ENCODE results near the gene ICOS. TPM values are rescaled to one million over a fixed set of nuclear protein-coding genes. Genes with fewer than 3 reads are reported as not detected.

The ICOS gene
- total RNA-seq, 4 donors from 2014 or later: 0.48 to 0.85 (median 0.76) TPM; not detected in 1

DNA sequence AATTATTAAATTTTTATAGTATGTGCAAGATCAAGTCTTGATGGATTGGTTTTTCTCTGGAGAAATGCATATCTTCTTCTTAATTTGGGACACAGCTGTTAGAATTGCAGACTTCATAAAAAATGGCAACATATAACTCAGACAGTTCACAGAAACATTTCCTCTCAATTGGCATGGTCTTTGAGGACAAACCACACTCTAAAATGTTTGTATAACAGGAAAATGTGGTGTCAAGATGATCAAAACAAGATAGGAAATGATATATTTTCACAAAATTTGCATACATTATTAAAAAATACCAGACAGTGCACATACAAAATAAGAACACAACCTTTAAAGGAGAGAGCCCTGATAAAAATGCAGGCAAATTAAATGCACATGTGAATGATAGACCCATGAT, 63.9 kb downstream of the ICOS start:
- no peaks in the 10 kb centered on the region for H3K9me3 ChIP-seq
- no peak overlapping the region for H3K4me3 ChIP-seq
- H3K27ac ChIP-seq: no peak overlapping the region
- no peaks in the 10 kb centered on the region for H3K36me3 ChIP-seq
- H3K27me3 ChIP-seq: no peaks in the 10 kb centered on the region
- TF ChIP-seq, protein P1, sequence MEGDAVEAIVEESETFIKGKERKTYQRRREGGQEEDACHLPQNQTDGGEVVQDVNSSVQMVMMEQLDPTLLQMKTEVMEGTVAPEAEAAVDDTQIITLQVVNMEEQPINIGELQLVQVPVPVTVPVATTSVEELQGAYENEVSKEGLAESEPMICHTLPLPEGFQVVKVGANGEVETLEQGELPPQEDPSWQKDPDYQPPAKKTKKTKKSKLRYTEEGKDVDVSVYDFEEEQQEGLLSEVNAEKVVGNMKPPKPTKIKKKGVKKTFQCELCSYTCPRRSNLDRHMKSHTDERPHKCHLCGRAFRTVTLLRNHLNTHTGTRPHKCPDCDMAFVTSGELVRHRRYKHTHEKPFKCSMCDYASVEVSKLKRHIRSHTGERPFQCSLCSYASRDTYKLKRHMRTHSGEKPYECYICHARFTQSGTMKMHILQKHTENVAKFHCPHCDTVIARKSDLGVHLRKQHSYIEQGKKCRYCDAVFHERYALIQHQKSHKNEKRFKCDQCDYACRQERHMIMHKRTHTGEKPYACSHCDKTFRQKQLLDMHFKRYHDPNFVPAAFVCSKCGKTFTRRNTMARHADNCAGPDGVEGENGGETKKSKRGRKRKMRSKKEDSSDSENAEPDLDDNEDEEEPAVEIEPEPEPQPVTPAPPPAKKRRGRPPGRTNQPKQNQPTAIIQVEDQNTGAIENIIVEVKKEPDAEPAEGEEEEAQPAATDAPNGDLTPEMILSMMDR (IDR thresholded peaks at IDR 0.05): no peak
- no peak for TF ChIP-seq POLR2A (IDR thresholded peaks at IDR 0.05)
- peaks cover 0 to 6% (median 0%) of the 10 kb centered on the region in 3 donors for H3K4me1 ChIP-seq
- intact Hi-C loops (cut with DNase I): no loop called here
- no peak for DNase-seq

- Histone ChIP-seq H3K4me1 (peaks cover 0 to 7% (median 0%) of the 10 kb centered on the region in 3 donors), H3K9me3 (no peaks in the 10 kb centered on the region), H3K27ac (no peak overlapping the region), H3K27me3 (no peaks in the 10 kb centered on the region), H3K4me3 (no peak overlapping the region), H3K36me3 (no peaks in the 10 kb centered on the region)
- intact Hi-C loops (cut with DNase I): no loop called here
- TF ChIP-seq POLR2A (IDR thresholded peaks at IDR 0.05): no peak
- TF ChIP-seq, protein P1 (IDR thresholded peaks at IDR 0.05): no peak
- no peak for DNase-seq
- WGBS, 2 donors: 70 to 79% methylated on average over 3 of the region's 3 CpGs
Measured at GRCh38 chr2:204003276-204003990, 66.9 kb downstream of the ICOS start.

DNA sequence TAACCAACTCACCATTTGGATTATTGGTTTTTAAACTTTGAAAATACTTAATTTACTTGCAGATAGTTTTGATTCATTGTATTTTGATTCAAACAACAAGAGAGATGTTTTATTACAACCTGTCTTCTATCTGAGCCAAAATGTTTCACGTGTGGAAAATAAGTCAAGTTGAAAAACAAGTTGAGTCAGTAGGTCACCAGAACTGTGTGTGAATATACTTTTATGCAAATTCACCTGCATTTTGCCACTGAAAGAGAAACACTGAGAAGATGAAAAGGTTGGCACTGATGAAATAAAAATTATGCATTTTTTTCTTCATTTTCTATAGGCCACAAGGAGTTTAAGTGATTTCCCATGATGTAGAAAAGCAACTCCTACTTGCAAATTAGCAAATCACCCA, 68.3 kb downstream of the ICOS start:
- TF ChIP-seq, protein P1 (IDR thresholded peaks at IDR 0.05): no peak
- TF ChIP-seq POLR2A (IDR thresholded peaks at IDR 0.05): no peak
- intact Hi-C loops (cut with DNase I): no loop called here
- 44 to 46% methylated on average over 1 of the region's 1 CpG for WGBS, 2 donors

DNA sequence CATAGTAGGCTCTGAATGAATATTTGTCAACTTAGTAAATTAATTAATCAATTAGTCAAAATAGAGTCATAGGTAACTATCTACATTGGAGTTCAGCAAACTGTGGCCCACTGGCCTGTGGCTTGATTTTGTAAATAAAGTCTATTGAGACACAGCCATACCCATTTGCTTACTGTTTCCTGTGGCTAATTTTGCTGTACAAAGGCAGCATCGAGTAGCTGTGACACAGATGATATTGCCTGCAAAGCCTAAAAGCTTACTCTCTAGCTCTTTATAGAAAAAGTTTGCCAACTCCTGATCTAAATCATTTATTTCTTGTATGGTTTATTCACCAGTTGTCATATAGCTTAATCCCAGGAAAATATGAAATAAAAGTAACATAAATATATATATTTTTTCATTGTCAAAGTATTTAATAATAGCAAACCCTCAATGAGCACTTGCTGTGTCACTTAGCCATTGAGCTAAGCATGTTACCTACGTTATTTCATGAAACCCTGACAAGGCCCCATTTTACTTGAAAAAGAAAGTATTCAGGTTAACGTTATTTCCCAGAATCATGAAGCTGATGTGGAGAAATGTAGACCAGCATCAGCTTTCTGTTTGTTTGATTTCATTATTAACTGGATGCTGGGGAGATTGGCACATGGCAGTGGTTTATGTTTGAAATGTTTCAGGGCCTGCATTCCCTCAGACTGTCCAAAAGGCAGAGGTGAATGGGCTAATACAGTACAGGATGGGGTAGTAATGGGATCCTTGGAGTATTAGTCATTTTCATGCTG, 69.6 kb downstream of the ICOS start:
- intact Hi-C loops (cut with DNase I): no loop called here
- no peak for TF ChIP-seq POLR2A (IDR thresholded peaks at IDR 0.05)
- TF ChIP-seq, protein P1 (IDR thresholded peaks at IDR 0.05): no peak
- Histone ChIP-seq H3K4me1 (peaks cover 0 to 14% (median under 1%) of the 10 kb centered on the region in 3 donors), H3K9me3 (no peaks in the 10 kb centered on the region), H3K27me3 (no peaks in the 10 kb centered on the region), H3K27ac (no peak overlapping the region), H3K4me3 (no peak overlapping the region), H3K36me3 (no peaks in the 10 kb centered on the region)
- WGBS, 2 donors: 61 to 66% methylated on average over 3 of the region's 3 CpGs
- no peak for DNase-seq

More for the DNA sequence above, 68.3 kb downstream of the ICOS start:
- no peaks in the 10 kb centered on the region for H3K9me3 ChIP-seq
- peaks cover 0 to 7% (median 0%) of the 10 kb centered on the region in 3 donors for H3K4me1 ChIP-seq
- H3K27me3 ChIP-seq: no peaks in the 10 kb centered on the region
- H3K27ac ChIP-seq: no peak overlapping the region
- no peak overlapping the region for H3K4me3 ChIP-seq
- no peak for DNase-seq
- no peaks in the 10 kb centered on the region for H3K36me3 ChIP-seq

GRCh38 chr2:204008352-204008751, 71.8 kb downstream of the ICOS start:
- intact Hi-C loops (cut with DNase I): no loop called here
- TF ChIP-seq, protein P1 (IDR thresholded peaks at IDR 0.05): no peak
- TF ChIP-seq POLR2A (IDR thresholded peaks at IDR 0.05): no peak
- no peak overlapping the region for H3K4me3 ChIP-seq
- no peaks in the 10 kb centered on the region for H3K36me3 ChIP-seq
- H3K9me3 ChIP-seq: no peaks in the 10 kb centered on the region
- 69 to 82% methylated on average over 6 of the region's 6 CpGs for WGBS, 2 donors
- H3K27me3 ChIP-seq: no peaks in the 10 kb centered on the region
- no peak for DNase-seq
- no peak overlapping the region for H3K27ac ChIP-seq
- peaks cover 8 to 33% (median 11%) of the 10 kb centered on the region in 3 donors for H3K4me1 ChIP-seq
